ENCODE measurements around the gene KIF21B. TPM values are rescaled to one million over a fixed set of nuclear protein-coding genes. Genes with fewer than 3 reads are reported as not detected.

Gene KIF21B
- total and polyA plus RNA-seq, 9 of the 15 experiments (the other 6 are each of a cell fraction or from before 2014, with no cell fraction given): 0.46 to 13.4 (median 5.9) TPM

- 2% methylated on average over 4 of the region's 4 CpGs for WGBS (ENCODE audit: insufficient coverage, low coverage, missing lambda C conversion rate)
- BruUV-seq (replicated peaks): no TSS peak
- Histone ChIP-seq H3K9me3 (replicated peaks; ENCODE audit: control insufficient read depth, insufficient read depth, low read depth, low read length) (no peaks in the 10 kb centered on the region), H4K20me1 (replicated peaks; ENCODE audit: control insufficient read depth, insufficient read depth, low read length) (peaks cover 17% of the 10 kb centered on the region; the same call in 1 of the 2 replicates), H2AFZ (ENCODE audit: low read depth, low read length) (no peak overlapping the region), H3K79me2 (ENCODE audit: control insufficient read depth, insufficient read depth, low read length) (no peaks in the 10 kb centered on the region), H3K4me3 (no peak overlapping the region), H3K4me1 (replicated peaks in 1 of 2; ENCODE audit: control insufficient read depth in 2 of 2, insufficient read depth in 2 of 2, low read length in 2 of 2) (peaks cover 0 to 5% of the 10 kb centered on the region in 2 experiments; a peak in 3 of 5 replicates), H3K9ac (ENCODE audit: insufficient read depth in 1 of 2, low read depth in 2 of 2, low read length in 2 of 2) (no peak overlapping the region), H3K9me1 (ENCODE audit: control insufficient read depth, insufficient read depth, low read length) (peaks cover 4% of the 10 kb centered on the region), H3K4me2 (ENCODE audit: insufficient read depth, low read length) (no peak overlapping the region), H3K27ac (ENCODE audit: extremely low read depth, low read depth, low read length) (no peak overlapping the region), H3K27me3 (ENCODE audit: control insufficient read depth in 2 of 2, insufficient read depth in 2 of 2, low read length in 2 of 2) (peaks cover 28 to 84% of the 10 kb centered on the region in 2 experiments), H3K36me3 (ENCODE audit: control insufficient read depth, insufficient read depth, low read length) (no peaks in the 10 kb centered on the region)
- in situ Hi-C loops (cut with MboI) (no loop called here), intact Hi-C loops (cut with micrococcal nuclease) (no loop called here)
- ChIA-PET CTCF (ENCODE audit: low intra/inter-chr PET ratio) (no interaction called here), POLR2A (no interaction called here)
- ATAC-seq (no peak), DNase-seq (ENCODE audit: extremely low read depth in 1 of 4, low spot score in 3 of 4) (no peak), FAIRE-seq (no peak)
- TF ChIP-seq XRCC3 (IDR thresholded peaks at IDR 0.05) (no peak), U2AF2 (optimal IDR thresholded peaks at IDR 0.05; ENCODE audit: low read depth, low read length) (no peak), KDM5B (IDR thresholded peaks at IDR 0.05; ENCODE audit: insufficient replicate concordance, low read depth, low read length) (no peak), HMGXB4 (CRISPR knock-in tag; IDR thresholded peaks at IDR 0.05) (no peak), E2F1 (CRISPR knock-in tag; IDR thresholded peaks at IDR 0.05) (no peak), ZNF277 (CRISPR knock-in tag; IDR thresholded peaks at IDR 0.05; ENCODE audit: borderline replicate concordance) (no peak), UBTF (IDR thresholded peaks at IDR 0.05; ENCODE audit: borderline replicate concordance in 1 of 2, low read depth in 2 of 2, low read length in 2 of 2) (no peak), CHAMP1 (IDR thresholded peaks at IDR 0.05) (no peak), ZNF184 (CRISPR knock-in tag; IDR thresholded peaks at IDR 0.05) (no peak), CBFB (CRISPR knock-in tag; IDR thresholded peaks at IDR 0.05) (no peak), ZFP91 (CRISPR knock-in tag; IDR thresholded peaks at IDR 0.05) (no peak)
Observed at GRCh38 chr1:201060586-201060985, 37.1 kb upstream of the KIF21B start.
